Measurements from ENCODE around the gene ASIC3.

GRCh38 chr7:151062399-151063211, 14.3 kb downstream of the ASIC3 start:
- TF ChIP-seq YY1 (IDR thresholded peaks at IDR 0.05; ENCODE audit: insufficient read depth, insufficient read length) (no peak), SUZ12 (IDR thresholded peaks at IDR 0.05; ENCODE audit: extremely low read depth, insufficient read depth, insufficient read length) (no peak)

Data from NT2/D1 (cell line).